Ishikawa (cell line): ENCODE results near the gene SORBS2.

Experiments
- CREB1 ChIP-seq: IDR thresholded peaks from 2 replicates; pipeline ENCODE4 v1.6.1; 2012; ENCODE audit warnings: low read depth
- TF ChIP-seq, protein P1 (sequence below): IDR thresholded peaks from 2 replicates; pipeline ENCODE4 v1.6.1; 2012; ENCODE audit warnings: low read depth, mild to moderate bottlenecking

DNA sequence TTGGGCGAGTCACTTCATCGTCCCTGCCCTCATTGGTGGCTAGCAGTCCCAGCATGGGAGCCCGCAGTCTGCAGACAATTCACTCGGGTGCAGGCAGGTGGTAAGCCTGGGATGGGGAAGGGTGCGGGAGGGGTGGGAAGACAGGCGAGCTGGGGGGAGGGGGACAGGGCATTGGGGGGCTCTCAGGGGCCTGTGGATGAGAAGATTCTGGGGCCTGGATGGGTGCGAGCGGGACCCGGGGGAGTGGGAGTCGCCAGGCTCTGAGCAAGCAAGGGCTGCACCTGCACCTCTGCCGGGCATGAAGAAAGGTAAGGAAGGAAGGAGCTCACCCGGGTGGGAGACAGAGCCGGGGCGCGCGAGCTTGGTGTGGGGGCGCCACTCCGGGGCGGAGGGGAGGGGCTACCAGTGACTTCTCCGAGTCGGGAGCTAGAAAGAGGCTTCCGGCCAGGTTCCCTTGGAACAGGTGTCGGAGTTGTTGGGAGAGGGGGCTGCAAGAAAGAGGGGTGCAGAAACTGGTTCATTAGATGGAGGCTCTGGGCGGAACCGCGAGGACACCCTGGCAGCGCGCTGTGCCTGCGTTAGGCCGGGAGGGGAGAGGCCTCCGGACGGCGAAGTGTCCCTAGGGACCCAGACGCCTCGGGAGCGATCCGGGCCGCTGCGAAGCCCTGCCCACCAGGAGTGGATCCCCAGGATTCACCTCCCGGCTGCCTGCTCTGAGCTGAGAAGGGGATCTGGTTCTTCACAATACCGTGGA lies 173.3 kb downstream of the SORBS2 start:
- TF ChIP-seq CREB1 = no peak
- TF ChIP-seq, protein P1, sequence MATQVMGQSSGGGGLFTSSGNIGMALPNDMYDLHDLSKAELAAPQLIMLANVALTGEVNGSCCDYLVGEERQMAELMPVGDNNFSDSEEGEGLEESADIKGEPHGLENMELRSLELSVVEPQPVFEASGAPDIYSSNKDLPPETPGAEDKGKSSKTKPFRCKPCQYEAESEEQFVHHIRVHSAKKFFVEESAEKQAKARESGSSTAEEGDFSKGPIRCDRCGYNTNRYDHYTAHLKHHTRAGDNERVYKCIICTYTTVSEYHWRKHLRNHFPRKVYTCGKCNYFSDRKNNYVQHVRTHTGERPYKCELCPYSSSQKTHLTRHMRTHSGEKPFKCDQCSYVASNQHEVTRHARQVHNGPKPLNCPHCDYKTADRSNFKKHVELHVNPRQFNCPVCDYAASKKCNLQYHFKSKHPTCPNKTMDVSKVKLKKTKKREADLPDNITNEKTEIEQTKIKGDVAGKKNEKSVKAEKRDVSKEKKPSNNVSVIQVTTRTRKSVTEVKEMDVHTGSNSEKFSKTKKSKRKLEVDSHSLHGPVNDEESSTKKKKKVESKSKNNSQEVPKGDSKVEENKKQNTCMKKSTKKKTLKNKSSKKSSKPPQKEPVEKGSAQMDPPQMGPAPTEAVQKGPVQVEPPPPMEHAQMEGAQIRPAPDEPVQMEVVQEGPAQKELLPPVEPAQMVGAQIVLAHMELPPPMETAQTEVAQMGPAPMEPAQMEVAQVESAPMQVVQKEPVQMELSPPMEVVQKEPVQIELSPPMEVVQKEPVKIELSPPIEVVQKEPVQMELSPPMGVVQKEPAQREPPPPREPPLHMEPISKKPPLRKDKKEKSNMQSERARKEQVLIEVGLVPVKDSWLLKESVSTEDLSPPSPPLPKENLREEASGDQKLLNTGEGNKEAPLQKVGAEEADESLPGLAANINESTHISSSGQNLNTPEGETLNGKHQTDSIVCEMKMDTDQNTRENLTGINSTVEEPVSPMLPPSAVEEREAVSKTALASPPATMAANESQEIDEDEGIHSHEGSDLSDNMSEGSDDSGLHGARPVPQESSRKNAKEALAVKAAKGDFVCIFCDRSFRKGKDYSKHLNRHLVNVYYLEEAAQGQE = no peak
